Activated CD4-positive, CD25-positive, alpha-beta regulatory T cell treated with anti-CD3 and anti-CD28 coated beads, Interleukin-2, amount 50 U/mL, for 24 hours (primary cell): ENCODE results near the gene FNDC11.

ENCODE experiments used
- ATAC-seq, 2 donors: fragments of 150-1000 bp; cut with Tn5 transposase; one replicate each; pipeline ENCODE4 v1.10.0; 2021; ENCODE audit warnings: mild to moderate bottlenecking in 1 of 2, moderate library complexity in 1 of 2

The FNDC11 gene

GRCh38 chr20:63525971-63526370 lies 28.0 kb upstream of the FNDC11 start:
- ATAC-seq: no peak

- no peak for ATAC-seq
Observed at GRCh38 chr20:63527184-63527583, 26.8 kb upstream of the FNDC11 start.

GRCh38 chr20:63529180-63529860 lies 24.6 kb upstream of the FNDC11 start:
- ATAC-seq: no peak

- ATAC-seq: no peak
Observed at GRCh38 chr20:63529861-63530787, 23.8 kb upstream of the FNDC11 start.

- ATAC-seq: no peak
Observed at GRCh38 chr20:63530788-63531160, 23.2 kb upstream of the FNDC11 start.

GRCh38 chr20:63531686-63532448 lies 22.1 kb upstream of the FNDC11 start:
- no peak for ATAC-seq

- no peak for ATAC-seq
Observed at GRCh38 chr20:63532449-63532971, 21.4 kb upstream of the FNDC11 start.

- ATAC-seq: no peak
Observed at GRCh38 chr20:63533388-63533787, 20.6 kb upstream of the FNDC11 start.

- ATAC-seq: no peak
Observed at GRCh38 chr20:63533871-63534393, 20.0 kb upstream of the FNDC11 start.

GRCh38 chr20:63534427-63534830 lies 19.5 kb upstream of the FNDC11 start:
- ATAC-seq: no peak

- ATAC-seq: no peak
Observed at GRCh38 chr20:63534831-63535651, 18.9 kb upstream of the FNDC11 start.

- no peak for ATAC-seq
Observed at GRCh38 chr20:63536241-63536977, 17.6 kb upstream of the FNDC11 start.

GRCh38 chr20:63536997-63537524 lies 16.9 kb upstream of the FNDC11 start, which contains the start of gene PTK6:
PTK6 (minus strand) TSS chr20:63537376; CDS start chr20:63537314, 62 bp downstream.
- peak in 1 of 2 donors; percentile 2 for ATAC-seq

GRCh38 chr20:63537525-63538203 lies 16.3 kb upstream of the FNDC11 start:
- peak; percentile 94 to 95 for ATAC-seq

- ATAC-seq: peak in 1 of 2 donors; percentile 0
Observed at GRCh38 chr20:63538204-63539091, 15.5 kb upstream of the FNDC11 start.

GRCh38 chr20:63539092-63539430 lies 14.9 kb upstream of the FNDC11 start:
- no peak for ATAC-seq

GRCh38 chr20:63539441-63540370 lies 14.3 kb upstream of the FNDC11 start:
- ATAC-seq: no peak
